Activated naive CD8-positive, alpha-beta T cell treated with anti-CD3 and anti-CD28 coated beads for 36 hours (primary cell): Measurements from ENCODE around the gene IRX3. TPM values are rescaled to one million over a fixed set of nuclear protein-coding genes. Genes with fewer than 3 reads are reported as not detected.
"Not testable (repeated sequence)": the region's sequence is repeated elsewhere in the genome, so short reads cannot be mapped to it uniquely, and the experiment has no call there.

Experiments used
- DNase-seq: peaks from one replicate; pipeline ENCODE4 v3.0.0; 2021
- H3K27ac Mint-ChIP-seq: one replicate; pipeline ENCODE4 v1.8.0; 2022; ENCODE audit warnings: mild to moderate bottlenecking, moderate library complexity, mixed read lengths
- H3K27me3 Mint-ChIP-seq: one replicate; pipeline ENCODE4 v1.8.0; 2022; ENCODE audit warnings: mild to moderate bottlenecking, mixed read lengths
- H3K36me3 Mint-ChIP-seq: one replicate; pipeline ENCODE4 v1.8.0; 2021; ENCODE audit warnings: mild to moderate bottlenecking, mixed read lengths
- H3K4me1 Mint-ChIP-seq: one replicate; pipeline ENCODE4 v1.8.0; 2021; ENCODE audit warnings: mixed read lengths
- H3K4me3 Mint-ChIP-seq: one replicate; pipeline ENCODE4 v1.8.0; 2022; ENCODE audit warnings: mild to moderate bottlenecking, moderate library complexity, mixed read lengths
- H3K9me3 Mint-ChIP-seq: one replicate; pipeline ENCODE4 v1.8.0; 2022; ENCODE audit warnings: mixed read lengths
- total RNA-seq, 2 experiments: library from RNA; stranded (reverse); gene quantifications; one replicate each; pipeline ENCODE4 v1.2.3, GENCODE V29; 2021

IRX3 gene
- total RNA-seq, 2 experiments from 2014 or later: not detected

- peaks cover 21% of the 10 kb centered on the region for H3K27me3 Mint-ChIP-seq
- H3K36me3 Mint-ChIP-seq: no peaks in the 10 kb centered on the region
- H3K9me3 Mint-ChIP-seq: no peaks in the 10 kb centered on the region
- H3K4me3 Mint-ChIP-seq: no peak overlapping the region
- no peak for DNase-seq
- no peaks in the 10 kb centered on the region for H3K4me1 Mint-ChIP-seq
- no peak overlapping the region for H3K27ac Mint-ChIP-seq
Measured at GRCh38 chr16:54268766-54269165, 17.8 kb downstream of the IRX3 start.

- Mint-ChIP-seq H3K9me3 (no peaks in the 10 kb centered on the region), H3K27me3 (peaks cover 21% of the 10 kb centered on the region), H3K27ac (no peak overlapping the region), H3K36me3 (no peaks in the 10 kb centered on the region), H3K4me3 (no peak overlapping the region), H3K4me1 (no peaks in the 10 kb centered on the region)
- DNase-seq: no peak
Measured at GRCh38 chr16:54268340-54268739, 18.2 kb downstream of the IRX3 start.

GRCh38 chr16:54266363-54266955 is 20.1 kb downstream of the IRX3 start:
- H3K9me3 Mint-ChIP-seq: no peaks in the 10 kb centered on the region
- no peak overlapping the region for H3K27ac Mint-ChIP-seq
- peaks cover 21% of the 10 kb centered on the region for H3K27me3 Mint-ChIP-seq
- no peak for DNase-seq
- H3K4me1 Mint-ChIP-seq: no peaks in the 10 kb centered on the region
- H3K4me3 Mint-ChIP-seq: no peak overlapping the region
- no peaks in the 10 kb centered on the region for H3K36me3 Mint-ChIP-seq

GRCh38 chr16:54265575-54266107 is 20.9 kb downstream of the IRX3 start:
- Mint-ChIP-seq H3K36me3 (no peaks in the 10 kb centered on the region), H3K9me3 (no peaks in the 10 kb centered on the region), H3K4me1 (no peaks in the 10 kb centered on the region), H3K4me3 (no peak overlapping the region), H3K27ac (no peak overlapping the region), H3K27me3 (peaks cover 18% of the 10 kb centered on the region)
- no peak for DNase-seq

- no peaks in the 10 kb centered on the region for H3K36me3 Mint-ChIP-seq
- H3K27me3 Mint-ChIP-seq: no peaks in the 10 kb centered on the region
- H3K27ac Mint-ChIP-seq: no peak overlapping the region
- H3K4me1 Mint-ChIP-seq: no peaks in the 10 kb centered on the region
- no peak for DNase-seq
- H3K4me3 Mint-ChIP-seq: no peak overlapping the region
- no peaks in the 10 kb centered on the region for H3K9me3 Mint-ChIP-seq
Measured at GRCh38 chr16:54253118-54253517, 33.5 kb downstream of the IRX3 start.

- Mint-ChIP-seq H3K9me3 (no peaks in the 10 kb centered on the region), H3K27ac (no peak overlapping the region), H3K36me3 (no peaks in the 10 kb centered on the region), H3K4me3 (no peak overlapping the region), H3K4me1 (no peaks in the 10 kb centered on the region), H3K27me3 (peaks cover 9% of the 10 kb centered on the region)
- no peak for DNase-seq
Measured at GRCh38 chr16:54248863-54249710, 37.5 kb downstream of the IRX3 start.

GRCh38 chr16:54247705-54248104 is 38.9 kb downstream of the IRX3 start:
- not testable (repeated sequence) for H3K27ac Mint-ChIP-seq

GRCh38 chr16:54246454-54246821 is 40.1 kb downstream of the IRX3 start:
- no peak for DNase-seq
- no peaks in the 10 kb centered on the region for H3K4me1 Mint-ChIP-seq
- H3K27me3 Mint-ChIP-seq: peaks cover 14% of the 10 kb centered on the region
- H3K36me3 Mint-ChIP-seq: no peaks in the 10 kb centered on the region
- H3K27ac Mint-ChIP-seq: no peak overlapping the region
- H3K9me3 Mint-ChIP-seq: no peaks in the 10 kb centered on the region
- H3K4me3 Mint-ChIP-seq: no peak overlapping the region

More at GRCh38 chr16:54247705-54248104, 38.9 kb downstream of the IRX3 start:
- H3K9me3 Mint-ChIP-seq, DNase-seq, H3K36me3 Mint-ChIP-seq, H3K4me1 Mint-ChIP-seq, H3K4me3 Mint-ChIP-seq: not testable (repeated sequence)
- peaks cover 14% of the 10 kb centered on the region for H3K27me3 Mint-ChIP-seq

GRCh38 chr16:54245788-54246453 is 40.7 kb downstream of the IRX3 start:
- Mint-ChIP-seq H3K36me3 (no peaks in the 10 kb centered on the region), H3K9me3 (no peaks in the 10 kb centered on the region), H3K27ac (no peak overlapping the region), H3K4me1 (no peaks in the 10 kb centered on the region), H3K4me3 (no peak overlapping the region), H3K27me3 (peaks cover 14% of the 10 kb centered on the region)
- DNase-seq: no peak

GRCh38 chr16:54244061-54244886 is 42.3 kb downstream of the IRX3 start:
- Mint-ChIP-seq H3K9me3 (no peaks in the 10 kb centered on the region), H3K27ac (no peak overlapping the region), H3K4me3 (no peak overlapping the region), H3K36me3 (no peaks in the 10 kb centered on the region), H3K4me1 (no peaks in the 10 kb centered on the region), H3K27me3 (peaks cover 14% of the 10 kb centered on the region)
- DNase-seq: no peak

GRCh38 chr16:54243202-54243601 is 43.4 kb downstream of the IRX3 start:
- Mint-ChIP-seq H3K4me3 (no peak overlapping the region), H3K4me1 (no peaks in the 10 kb centered on the region), H3K27me3 (peaks cover 14% of the 10 kb centered on the region), H3K9me3 (no peaks in the 10 kb centered on the region), H3K36me3 (no peaks in the 10 kb centered on the region), H3K27ac (no peak overlapping the region)
- DNase-seq: no peak

GRCh38 chr16:54242199-54242598 is 44.4 kb downstream of the IRX3 start:
- H3K4me3 Mint-ChIP-seq: no peak overlapping the region
- H3K27ac Mint-ChIP-seq: no peak overlapping the region
- H3K36me3 Mint-ChIP-seq: no peaks in the 10 kb centered on the region
- H3K9me3 Mint-ChIP-seq: no peaks in the 10 kb centered on the region
- no peaks in the 10 kb centered on the region for H3K4me1 Mint-ChIP-seq
- no peak for DNase-seq
- peaks cover 14% of the 10 kb centered on the region for H3K27me3 Mint-ChIP-seq

- H3K9me3 Mint-ChIP-seq: no peaks in the 10 kb centered on the region
- no peaks in the 10 kb centered on the region for H3K4me1 Mint-ChIP-seq
- DNase-seq: no peak
- H3K36me3 Mint-ChIP-seq: no peaks in the 10 kb centered on the region
- no peak overlapping the region for H3K27ac Mint-ChIP-seq
- H3K4me3 Mint-ChIP-seq: no peak overlapping the region
- H3K27me3 Mint-ChIP-seq: peaks cover 14% of the 10 kb centered on the region
Measured at GRCh38 chr16:54241525-54241924, 45.1 kb downstream of the IRX3 start.

GRCh38 chr16:54240271-54241129 is 46.1 kb downstream of the IRX3 start:
- peaks cover 18% of the 10 kb centered on the region for H3K27me3 Mint-ChIP-seq
- H3K4me1 Mint-ChIP-seq: no peaks in the 10 kb centered on the region
- no peaks in the 10 kb centered on the region for H3K9me3 Mint-ChIP-seq
- no peak overlapping the region for H3K27ac Mint-ChIP-seq
- DNase-seq: no peak
- no peak overlapping the region for H3K4me3 Mint-ChIP-seq
- H3K36me3 Mint-ChIP-seq: no peaks in the 10 kb centered on the region
